ENCODE results near the gene ZNF215.
"Not testable (repeated sequence)": the region's sequence is repeated elsewhere in the genome, so short reads cannot be mapped to it uniquely, and the experiment has no call there.

The ZNF215 gene

GRCh38 chr11:6926208-6927029 lies at the start of gene ZNF215:
Gene ZNF215 (plus strand): TSS chr11:6926426. CDS start chr11:6932273, 5,847 bp downstream.
- DNase-seq: peak; percentile 70

GRCh38 chr11:6876914-6877313 lies 49.3 kb upstream of the ZNF215 start:
- DNase-seq: no peak

- DNase-seq: no peak
Measured at GRCh38 chr11:6882751-6883150, 43.5 kb upstream of the ZNF215 start.

- not testable (repeated sequence) for DNase-seq
Measured at GRCh38 chr11:6887711-6888110, 38.5 kb upstream of the ZNF215 start.

GRCh38 chr11:6888830-6889229 lies 37.4 kb upstream of the ZNF215 start:
- no peak for DNase-seq

- DNase-seq: no peak
Measured at GRCh38 chr11:6889835-6890234, 36.4 kb upstream of the ZNF215 start.

- DNase-seq: no peak
Measured at GRCh38 chr11:6892400-6892799, 33.8 kb upstream of the ZNF215 start, which contains the start of gene OR2D2. Gene OR2D2 (minus strand): TSS chr11:6892500. CDS start chr11:6892500, 0 bp downstream.

- DNase-seq: no peak
Measured at GRCh38 chr11:6894097-6894496, 32.1 kb upstream of the ZNF215 start.

- no peak for DNase-seq
Measured at GRCh38 chr11:6895010-6895409, 31.2 kb upstream of the ZNF215 start.

- no peak for DNase-seq
Measured at GRCh38 chr11:6898911-6899310, 27.3 kb upstream of the ZNF215 start.

- no peak for DNase-seq
Measured at GRCh38 chr11:6900327-6900999, 25.8 kb upstream of the ZNF215 start.

GRCh38 chr11:6904804-6905203 lies 21.4 kb upstream of the ZNF215 start:
- not testable (repeated sequence) for DNase-seq

GRCh38 chr11:6911378-6911777 lies 14.8 kb upstream of the ZNF215 start:
- DNase-seq: no peak

GRCh38 chr11:6911948-6912347 lies 14.3 kb upstream of the ZNF215 start:
- no peak for DNase-seq

- DNase-seq: no peak
Measured at GRCh38 chr11:6919698-6920097, 6.5 kb upstream of the ZNF215 start.

GRCh38 chr11:6920702-6921101 lies 5.5 kb upstream of the ZNF215 start, which contains the start of gene OR2D3:
Gene OR2D3 (plus strand): TSS chr11:6921002. CDS start chr11:6921002, 0 bp downstream.
- no peak for DNase-seq

GRCh38 chr11:6925007-6925577 lies 1.1 kb upstream of the ZNF215 start:
- DNase-seq: no peak

- no peak for DNase-seq
Measured at GRCh38 chr11:6925636-6926207, 504 bp upstream of the ZNF215 start.

GRCh38 chr11:6927030-6927617 lies 898 bp downstream of the ZNF215 start:
- no peak for DNase-seq

- no peak for DNase-seq
Measured at GRCh38 chr11:6928916-6929315, 2.7 kb downstream of the ZNF215 start.

- no peak for DNase-seq
Measured at GRCh38 chr11:6931146-6931713, 5.0 kb downstream of the ZNF215 start.

GRCh38 chr11:6932145-6932544 lies 5.9 kb downstream of the ZNF215 start:
- DNase-seq: no peak

GRCh38 chr11:6941970-6942369 lies 15.7 kb downstream of the ZNF215 start:
- no peak for DNase-seq
